Skin epidermis (tissue), 12 donors: Measurements from ENCODE around the gene IGSF23.

ENCODE experiments used
- H3K27ac ChIP-seq, 21 experiments: fragments of 200-600 bp; sonication (generic) in 11 of 21; one replicate each; pipeline ENCODE4 v1.5.0; 2020; ENCODE audit warnings: mild to moderate bottlenecking in 3 of 21, inconsistent platforms in 2 of 21, moderate library complexity in 2 of 21
- H3K4me3 ChIP-seq, 7 experiments: fragments of 200-600 bp; sonication (generic) in 2 of 7; one replicate each; pipeline ENCODE4 v1.5.0; 2020; ENCODE audit warnings: inconsistent platforms in 2 of 7, mild to moderate bottlenecking in 2 of 7, moderate library complexity in 1 of 7

Gene IGSF23

DNA sequence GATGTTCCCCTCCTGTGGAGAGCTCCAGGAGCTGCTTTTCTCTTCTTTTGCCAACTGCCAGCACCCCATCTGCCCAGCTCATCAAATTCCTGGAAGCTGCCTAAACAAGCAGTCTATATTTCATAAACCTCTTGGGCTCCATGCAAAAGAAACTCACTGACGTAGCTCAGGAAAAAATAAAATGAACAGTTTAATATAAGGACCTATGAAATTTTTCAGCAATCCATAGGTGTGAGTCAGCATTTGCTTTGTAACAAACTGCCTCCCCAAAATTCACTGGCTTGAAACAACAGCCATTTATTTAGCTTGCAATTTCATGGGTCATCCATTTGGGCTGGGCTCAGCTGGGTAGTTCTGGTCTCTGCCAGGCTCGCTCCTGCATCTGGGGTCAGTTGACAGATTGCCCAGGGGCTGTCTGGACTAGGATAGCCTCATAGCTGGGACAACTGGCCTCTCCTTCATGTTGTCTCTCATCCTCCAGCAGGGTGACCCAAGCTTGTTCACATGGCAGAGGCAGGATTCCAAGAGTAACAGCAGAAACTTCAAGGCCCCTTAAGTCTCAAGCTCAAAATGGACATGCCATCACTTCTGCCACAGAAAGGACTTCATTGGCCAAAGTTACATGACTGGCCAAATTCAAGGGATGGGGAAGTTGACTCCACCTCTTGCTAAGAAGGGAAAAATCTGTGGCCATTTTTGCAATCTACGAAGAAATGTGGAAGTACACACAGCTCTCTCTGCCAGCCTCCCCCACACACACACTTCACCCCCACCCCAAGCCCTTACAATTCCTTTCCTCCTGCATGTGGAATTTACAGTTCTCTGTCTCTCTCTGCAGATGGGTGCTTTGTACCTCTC is 22.4 kb downstream of the IGSF23 start:
- H3K27ac ChIP-seq = no peak overlapping the region
- H3K4me3 ChIP-seq = no peak overlapping the region

DNA sequence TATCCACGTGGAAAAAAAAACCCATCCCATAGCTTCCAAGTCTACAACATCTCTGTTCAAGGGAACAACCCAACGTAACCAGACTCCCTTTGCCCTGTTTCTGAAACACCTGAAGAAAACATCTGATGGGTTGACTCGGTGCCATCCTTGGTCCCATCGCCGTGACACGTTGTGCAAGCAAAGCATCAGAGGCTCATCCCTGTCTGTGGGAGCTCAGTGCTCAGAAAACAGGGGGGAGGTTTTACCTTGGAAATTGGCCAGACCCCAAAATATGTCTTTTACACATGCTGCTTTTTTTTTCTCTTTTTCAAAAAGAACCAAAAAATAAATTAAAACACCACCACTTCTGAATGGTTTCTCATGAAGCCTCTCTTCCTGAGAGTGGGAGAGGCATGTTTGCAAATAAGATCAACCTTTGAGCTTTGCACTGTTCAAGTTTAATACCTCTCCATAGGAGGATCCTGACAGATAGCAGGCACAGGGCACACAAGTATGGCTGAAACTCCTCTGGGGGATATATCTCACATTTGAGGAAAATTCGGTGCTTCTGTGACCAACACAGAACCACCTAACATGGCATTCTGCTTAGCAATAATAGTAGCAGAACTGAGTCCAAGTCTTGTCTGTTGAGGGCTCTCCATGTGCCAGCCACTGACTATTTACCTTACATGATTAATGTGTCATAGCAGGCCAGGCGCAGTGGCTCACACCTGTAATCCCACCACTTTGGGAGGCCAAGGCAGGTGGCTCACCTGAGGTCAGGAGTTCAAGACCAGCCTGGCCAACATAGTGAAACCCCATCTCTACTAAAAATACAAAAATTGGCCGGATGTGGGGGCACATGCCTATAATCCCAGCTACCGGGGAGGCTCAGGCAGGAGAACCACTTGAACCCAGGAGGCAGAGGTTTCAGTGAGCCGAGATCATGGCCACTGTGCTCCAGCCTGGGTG is 23.4 kb downstream of the IGSF23 start:
- no peak overlapping the region for H3K27ac ChIP-seq
- H3K4me3 ChIP-seq = no peak overlapping the region

- Histone ChIP-seq H3K4me3 (no peak overlapping the region), H3K27ac (no peak overlapping the region)
Measured at GRCh38 chr19:44637390-44637764, 24.0 kb downstream of the IGSF23 start.

DNA sequence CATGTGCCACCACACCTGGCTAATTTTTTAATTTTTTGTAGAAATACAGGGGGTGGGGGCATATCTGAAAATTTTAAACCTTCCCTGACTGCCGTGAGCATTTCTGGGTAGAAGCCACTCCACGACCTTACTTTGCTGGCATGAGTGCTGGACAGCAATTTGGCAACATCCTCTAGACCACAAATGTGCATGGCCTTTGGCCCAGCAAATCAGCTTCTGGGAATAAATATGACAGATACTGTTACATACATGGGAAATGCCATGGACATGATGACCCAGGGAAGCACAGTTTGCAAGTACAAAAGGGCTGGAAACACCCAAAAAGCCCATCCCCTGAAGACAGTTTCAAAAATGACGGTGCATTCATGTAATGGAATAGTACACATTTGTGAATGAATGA is 27.2 kb downstream of the IGSF23 start:
- Histone ChIP-seq H3K27ac (no peak overlapping the region), H3K4me3 (no peak overlapping the region)

GRCh38 chr19:44641501-44642265 is 28.3 kb downstream of the IGSF23 start:
- no peak overlapping the region for H3K27ac ChIP-seq

GRCh38 chr19:44642377-44642776 is 29.0 kb downstream of the IGSF23 start:
- Histone ChIP-seq H3K27ac (no peak overlapping the region), H3K4me3 (no peak overlapping the region)

More at GRCh38 chr19:44641501-44642265, 28.3 kb downstream of the IGSF23 start:
- H3K4me3 ChIP-seq = no peak overlapping the region

- Histone ChIP-seq H3K27ac (peak within 1 kb of the TSS in 19 of 21 experiments; percentile 49 to 91 (median 78)), H3K4me3 (peak within 1 kb of the TSS; percentile 56 to 89 (median 77))
Measured at GRCh38 chr19:44643605-44644401, 30.4 kb downstream of the IGSF23 start, which contains the start of gene PVR. Gene PVR (plus strand): TSS chr19:44643910. CDS start chr19:44644097, 187 bp downstream.

DNA sequence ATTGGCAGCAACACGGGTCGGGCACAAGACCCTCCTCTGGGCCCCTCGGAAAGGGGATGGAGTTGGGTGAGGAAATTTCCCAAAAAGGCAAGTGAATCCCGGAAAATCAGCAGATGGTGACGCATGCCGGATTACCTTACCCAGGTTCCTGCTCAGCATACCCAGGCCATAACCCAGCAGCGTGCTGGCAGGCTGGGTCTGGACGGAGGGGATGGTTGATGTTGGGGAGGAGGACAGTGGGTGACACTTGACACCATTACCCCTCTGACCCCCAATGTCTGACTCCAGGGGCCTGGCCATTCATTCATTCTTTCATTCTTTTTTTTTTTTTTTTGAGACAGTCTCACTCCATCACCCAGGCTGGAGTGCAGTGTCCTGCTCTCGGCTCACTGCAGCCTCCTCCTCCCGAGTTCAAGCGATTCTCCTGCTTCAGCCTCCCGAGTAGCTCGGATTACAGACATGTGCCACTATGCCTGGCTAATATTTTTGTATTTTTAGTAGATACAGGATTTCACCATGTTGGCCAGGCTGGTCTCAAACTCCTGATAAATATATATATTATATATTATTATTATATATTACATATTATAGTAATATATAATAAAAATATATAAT is 31.1 kb downstream of the IGSF23 start:
- Histone ChIP-seq H3K4me3 (peak overlapping the region; percentile 56 to 89 (median 77)), H3K27ac (peak overlapping the region in 19 of 21 experiments; percentile 49 to 91 (median 78))

- Histone ChIP-seq H3K4me3 (no peak overlapping the region), H3K27ac (no peak overlapping the region)
Measured at GRCh38 chr19:44645407-44646048, 32.2 kb downstream of the IGSF23 start.

DNA sequence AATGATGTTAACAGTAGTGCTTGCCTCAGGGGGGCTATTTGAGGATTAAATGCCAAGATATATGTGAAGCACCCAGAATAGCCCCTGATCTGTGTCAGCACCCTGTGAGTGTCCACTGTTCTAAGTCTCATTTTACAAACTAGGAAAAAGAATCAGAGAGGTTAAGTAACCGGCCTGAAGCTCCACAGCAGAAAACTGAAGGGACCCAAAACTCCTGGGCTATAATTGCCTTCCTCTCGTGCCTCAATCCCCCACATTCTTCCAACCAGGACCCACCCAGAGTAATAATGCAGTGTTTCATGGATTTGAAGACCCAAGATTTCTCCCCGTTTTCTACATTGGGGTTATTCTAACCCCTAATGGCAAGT is 32.7 kb downstream of the IGSF23 start:
- Histone ChIP-seq H3K4me3 (no peak overlapping the region), H3K27ac (no peak overlapping the region)

GRCh38 chr19:44647144-44647543 is 33.8 kb downstream of the IGSF23 start:
- H3K4me3 ChIP-seq = no peak overlapping the region
- H3K27ac ChIP-seq = peak overlapping the region in 4 of 21 experiments; percentile 21 to 64 (median 46)

DNA sequence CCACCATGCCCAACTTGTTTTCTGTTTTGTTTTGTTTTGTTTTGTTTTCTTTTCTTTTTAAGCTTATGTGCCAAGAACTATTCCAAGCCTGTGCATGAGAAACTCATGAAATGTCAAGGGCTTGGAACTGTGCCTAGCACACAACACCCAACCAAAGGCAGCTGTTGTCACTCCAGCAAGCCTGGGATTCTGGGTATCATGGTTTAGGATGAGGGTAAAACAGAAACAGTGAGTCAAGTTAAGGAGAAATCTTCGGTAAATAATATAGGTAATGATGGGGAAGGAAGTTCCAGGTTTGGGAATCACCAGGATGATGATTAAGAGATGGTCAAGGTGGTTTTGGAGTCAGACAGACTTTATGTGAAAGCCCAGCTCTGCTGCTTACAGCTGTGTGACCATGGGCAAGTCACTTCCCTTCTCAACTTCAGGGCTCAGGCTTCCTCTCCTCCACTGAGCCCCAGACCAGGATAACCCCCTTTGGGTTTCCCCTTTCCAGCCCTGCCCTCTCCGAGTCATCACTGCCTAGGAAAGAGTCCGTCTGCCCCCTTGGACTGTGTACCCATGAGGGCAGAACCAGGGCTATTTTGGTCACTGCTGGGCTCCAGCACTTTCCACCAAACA is 35.4 kb downstream of the IGSF23 start:
- Histone ChIP-seq H3K4me3 (no peak overlapping the region), H3K27ac (peak overlapping the region in 3 of 21 experiments; percentile 4 to 18 (median 17))

DNA sequence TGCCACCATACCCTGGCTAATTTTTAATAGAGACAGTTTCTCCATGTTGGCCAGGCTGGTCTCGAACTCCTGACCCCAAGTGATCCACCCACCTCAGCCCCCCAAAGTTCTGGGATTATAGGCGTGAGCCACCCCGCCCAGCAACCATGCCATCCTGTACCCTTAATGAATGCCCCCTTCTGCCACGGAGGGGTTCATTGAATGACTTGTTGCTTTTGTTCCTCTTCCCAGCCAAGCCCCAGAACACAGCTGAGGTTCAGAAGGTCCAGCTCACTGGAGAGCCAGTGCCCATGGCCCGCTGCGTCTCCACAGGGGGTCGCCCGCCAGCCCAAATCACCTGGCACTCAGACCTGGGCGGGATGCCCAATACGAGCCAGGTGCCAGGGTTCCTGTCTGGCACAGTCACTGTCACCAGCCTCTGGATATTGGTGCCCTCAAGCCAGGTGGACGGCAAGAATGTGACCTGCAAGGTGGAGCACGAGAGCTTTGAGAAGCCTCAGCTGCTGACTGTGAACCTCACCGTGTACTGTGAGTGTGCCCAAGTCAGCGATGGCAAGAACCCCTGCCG is 36.3 kb downstream of the IGSF23 start:
- Histone ChIP-seq H3K4me3 (no peak overlapping the region), H3K27ac (no peak overlapping the region)

DNA sequence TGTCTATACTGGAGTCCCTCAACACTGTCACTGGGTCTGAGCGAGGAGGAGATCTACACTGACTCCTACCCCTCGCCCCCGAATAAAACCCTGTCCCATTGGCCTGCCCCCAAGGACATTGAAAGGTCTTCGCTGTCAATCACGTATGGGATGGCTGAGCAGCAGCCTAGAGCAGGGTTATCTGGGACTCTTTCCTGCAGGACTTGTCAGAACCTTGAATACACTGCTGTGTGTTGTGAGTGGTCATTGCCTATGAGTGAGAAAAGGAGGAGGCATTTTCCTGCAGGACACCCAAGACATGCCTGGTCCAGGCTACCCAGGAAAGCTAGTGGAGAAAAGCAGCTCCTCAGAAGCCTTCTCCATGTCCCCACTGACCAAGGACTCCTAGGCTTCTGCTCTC is 40.0 kb downstream of the IGSF23 start:
- H3K27ac ChIP-seq = no peak overlapping the region

DNA sequence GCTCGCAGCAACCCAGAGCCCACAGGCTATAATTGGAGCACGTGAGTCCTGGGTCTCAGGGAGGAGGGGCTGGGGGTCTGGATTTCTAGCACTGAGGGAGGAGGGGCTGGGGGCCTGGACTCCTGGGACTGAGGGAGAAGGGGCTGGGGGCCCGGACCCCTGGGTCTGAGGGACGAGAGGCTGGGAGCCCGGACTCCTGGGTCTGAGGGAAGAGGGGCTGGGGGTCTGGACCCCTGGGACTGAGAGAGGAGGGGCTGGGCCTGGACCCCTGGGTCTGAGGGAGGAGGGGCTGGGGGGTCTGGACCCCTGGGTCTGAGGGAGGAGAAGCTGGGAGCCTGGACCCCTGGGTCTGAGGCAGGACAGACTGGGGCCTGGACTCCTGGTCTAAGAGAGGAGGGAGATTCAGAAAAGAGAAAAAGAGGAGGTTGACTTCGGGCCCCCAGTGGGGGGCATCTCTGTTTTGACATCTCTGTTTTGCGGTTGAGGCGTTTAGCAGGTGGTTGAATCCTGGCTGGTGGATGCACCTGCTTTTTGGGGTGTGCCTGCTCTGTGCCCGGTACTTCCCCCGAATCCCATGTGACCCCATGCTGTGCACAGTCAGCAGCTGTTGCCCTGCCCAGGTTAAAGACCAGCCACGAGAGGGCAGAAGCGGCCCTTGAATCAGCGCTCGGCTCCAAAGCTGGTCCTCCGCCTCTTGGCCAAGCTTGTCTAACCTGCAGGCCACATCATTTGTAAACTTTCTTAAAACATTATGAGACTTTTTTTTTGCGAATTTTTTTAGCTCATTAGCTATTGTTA is 40.8 kb downstream of the IGSF23 start:
- no peak overlapping the region for H3K27ac ChIP-seq

More for the DNA sequence above, 40.0 kb downstream of the IGSF23 start:
- H3K4me3 ChIP-seq = no peak overlapping the region

GRCh38 chr19:44657211-44657921 is 44.0 kb downstream of the IGSF23 start:
- no peak overlapping the region for H3K4me3 ChIP-seq
- no peak overlapping the region for H3K27ac ChIP-seq

More for the DNA sequence above, 40.8 kb downstream of the IGSF23 start:
- no peak overlapping the region for H3K4me3 ChIP-seq
